GM12892 (cell line): Measurements from ENCODE around the gene SLMAP.

Source experiments
- POLR2A ChIP-seq: IDR thresholded peaks from 2 replicates; pipeline ENCODE4 v1.6.1; 2011; ENCODE audit warnings: low read depth, low read length, control low read depth
- POLR2AphosphoS5 ChIP-seq: IDR thresholded peaks from 2 replicates; pipeline ENCODE4 v1.6.1; 2011; ENCODE audit warnings: low read depth, low read length, control low read depth

- TF ChIP-seq POLR2A = no peak
- TF ChIP-seq POLR2AphosphoS5 = no peak
Observed at GRCh38 chr3:57727106-57727505, 29.0 kb upstream of the SLMAP start.
